ENCODE measurements around the gene EBF4. TPM values are rescaled to one million over a fixed set of nuclear protein-coding genes. Genes with fewer than 3 reads are reported as not detected.

EBF4 gene
- total RNA-seq, 1 donor from 2014 or later = 11.0 TPM

- Mint-ChIP-seq H3K4me1 (ENCODE audit: low read depth, unreplicated experiment) (peaks cover 2% of the 10 kb centered on the region), H3K27me3 (ENCODE audit: unreplicated experiment) (peaks cover 11% of the 10 kb centered on the region), H3K27ac (ENCODE audit: unreplicated experiment) (no peak overlapping the region), H3K36me3 (ENCODE audit: unreplicated experiment) (no peaks in the 10 kb centered on the region), H3K9me3 (ENCODE audit: unreplicated experiment) (peaks cover 7% of the 10 kb centered on the region), H3K4me3 (ENCODE audit: unreplicated experiment) (no peak overlapping the region)
- DNase-seq = no peak
- TF ChIP-seq, protein P1, sequence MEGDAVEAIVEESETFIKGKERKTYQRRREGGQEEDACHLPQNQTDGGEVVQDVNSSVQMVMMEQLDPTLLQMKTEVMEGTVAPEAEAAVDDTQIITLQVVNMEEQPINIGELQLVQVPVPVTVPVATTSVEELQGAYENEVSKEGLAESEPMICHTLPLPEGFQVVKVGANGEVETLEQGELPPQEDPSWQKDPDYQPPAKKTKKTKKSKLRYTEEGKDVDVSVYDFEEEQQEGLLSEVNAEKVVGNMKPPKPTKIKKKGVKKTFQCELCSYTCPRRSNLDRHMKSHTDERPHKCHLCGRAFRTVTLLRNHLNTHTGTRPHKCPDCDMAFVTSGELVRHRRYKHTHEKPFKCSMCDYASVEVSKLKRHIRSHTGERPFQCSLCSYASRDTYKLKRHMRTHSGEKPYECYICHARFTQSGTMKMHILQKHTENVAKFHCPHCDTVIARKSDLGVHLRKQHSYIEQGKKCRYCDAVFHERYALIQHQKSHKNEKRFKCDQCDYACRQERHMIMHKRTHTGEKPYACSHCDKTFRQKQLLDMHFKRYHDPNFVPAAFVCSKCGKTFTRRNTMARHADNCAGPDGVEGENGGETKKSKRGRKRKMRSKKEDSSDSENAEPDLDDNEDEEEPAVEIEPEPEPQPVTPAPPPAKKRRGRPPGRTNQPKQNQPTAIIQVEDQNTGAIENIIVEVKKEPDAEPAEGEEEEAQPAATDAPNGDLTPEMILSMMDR (IDR thresholded peaks at IDR 0.05; ENCODE audit: partially characterized antibody, unreplicated experiment) = no peak
Measured at GRCh38 chr20:2759603-2760296, 67.2 kb downstream of the EBF4 start.

DNA sequence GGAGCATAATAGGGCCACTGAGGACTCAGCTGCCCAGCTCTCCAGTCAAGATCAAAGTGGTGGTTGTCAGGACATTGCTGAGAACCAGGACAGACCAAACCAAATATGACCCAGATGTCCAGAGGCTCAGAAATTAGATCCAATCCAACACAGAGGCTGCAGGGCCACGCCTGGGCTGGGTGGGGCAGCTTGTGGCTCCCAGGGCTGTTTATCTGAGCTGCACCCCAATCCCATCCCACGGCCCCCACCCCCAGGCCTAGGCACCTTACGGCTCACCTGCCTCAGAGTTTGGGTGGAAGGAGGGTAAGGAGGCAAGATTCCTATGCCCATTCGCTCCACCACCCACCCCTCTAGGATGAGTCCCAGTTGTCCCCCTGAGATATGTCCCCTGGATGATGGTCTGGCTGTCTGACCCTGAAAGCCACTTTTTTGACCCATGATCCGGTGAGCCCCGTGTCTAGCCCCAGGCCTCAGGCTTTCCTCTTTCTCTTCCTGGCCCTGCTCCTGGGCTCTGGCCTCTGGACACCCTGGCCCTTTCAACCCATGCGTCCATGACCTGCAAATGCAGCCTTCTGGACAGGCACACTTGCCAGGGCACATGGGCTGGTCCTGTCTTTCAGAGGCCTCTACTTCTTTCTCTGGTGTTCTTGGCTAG is 67.8 kb downstream of the EBF4 start:
- TF ChIP-seq, protein P1 (IDR thresholded peaks at IDR 0.05; ENCODE audit: partially characterized antibody, unreplicated experiment) = no peak
- Mint-ChIP-seq H3K27ac (ENCODE audit: unreplicated experiment) (no peak overlapping the region), H3K9me3 (ENCODE audit: unreplicated experiment) (peaks cover 7% of the 10 kb centered on the region), H3K36me3 (ENCODE audit: unreplicated experiment) (no peaks in the 10 kb centered on the region), H3K27me3 (ENCODE audit: unreplicated experiment) (peaks cover 11% of the 10 kb centered on the region), H3K4me1 (ENCODE audit: low read depth, unreplicated experiment) (peaks cover 2% of the 10 kb centered on the region), H3K4me3 (ENCODE audit: unreplicated experiment) (no peak overlapping the region)
- no peak for DNase-seq

GRCh38 chr20:2760952-2761305 is 68.3 kb downstream of the EBF4 start:
- Mint-ChIP-seq H3K4me1 (ENCODE audit: low read depth, unreplicated experiment) (peaks cover 2% of the 10 kb centered on the region), H3K27me3 (ENCODE audit: unreplicated experiment) (peaks cover 11% of the 10 kb centered on the region), H3K4me3 (ENCODE audit: unreplicated experiment) (no peak overlapping the region), H3K9me3 (ENCODE audit: unreplicated experiment) (peaks cover 7% of the 10 kb centered on the region), H3K27ac (ENCODE audit: unreplicated experiment) (no peak overlapping the region), H3K36me3 (ENCODE audit: unreplicated experiment) (no peaks in the 10 kb centered on the region)
- TF ChIP-seq, protein P1 (IDR thresholded peaks at IDR 0.05; ENCODE audit: partially characterized antibody, unreplicated experiment) = no peak
- no peak for DNase-seq

DNA sequence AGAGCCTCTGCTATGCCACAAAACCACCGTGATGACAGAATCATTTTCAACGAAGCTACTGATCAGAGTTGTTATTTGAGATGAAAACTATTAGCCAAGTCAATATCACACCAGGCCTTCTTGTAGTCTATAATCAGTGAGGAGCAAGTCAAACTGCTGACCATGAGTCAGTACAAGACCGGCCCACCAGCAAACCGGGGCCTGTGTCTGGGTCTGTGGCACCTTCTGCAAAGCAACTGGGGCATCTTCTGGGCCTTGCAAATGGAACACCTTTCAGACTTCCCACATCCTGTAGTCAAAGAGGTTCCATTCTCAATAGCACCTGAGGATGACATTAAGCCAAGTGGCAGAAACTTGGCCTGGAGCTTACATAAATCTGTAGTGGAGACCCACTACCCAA is 69.3 kb downstream of the EBF4 start:
- peaks cover 2% of the 10 kb centered on the region for H3K9me3 Mint-ChIP-seq (ENCODE audit: unreplicated experiment)

More for the DNA sequence above, 69.3 kb downstream of the EBF4 start:
- Mint-ChIP-seq H3K27ac (ENCODE audit: unreplicated experiment) (no peak overlapping the region), H3K4me3 (ENCODE audit: unreplicated experiment) (no peak overlapping the region), H3K36me3 (ENCODE audit: unreplicated experiment) (no peaks in the 10 kb centered on the region), H3K4me1 (ENCODE audit: low read depth, unreplicated experiment) (peaks cover 2% of the 10 kb centered on the region), H3K27me3 (ENCODE audit: unreplicated experiment) (peaks cover 8% of the 10 kb centered on the region)
- no peak for DNase-seq
- TF ChIP-seq, protein P1 (IDR thresholded peaks at IDR 0.05; ENCODE audit: partially characterized antibody, unreplicated experiment) = no peak
